Large intestine (tissue), 3 donors: ENCODE data around the gene DDX51. TPM values are rescaled to one million over a fixed set of nuclear protein-coding genes. Genes with fewer than 3 reads are reported as not detected.

ENCODE experiments used
- DNase-seq, 2 donors: peaks; one replicate each; pipeline versions ENCODE4 v3.0.0 to v3.0.0-alpha.2; 2013
- H3K27ac ChIP-seq: one replicate; pipeline ENCODE4 v1.5.1; 2013; ENCODE audit warnings: low read length
- H3K27me3 ChIP-seq: 2 replicates; pipeline ENCODE4 v1.6.1; 2013; ENCODE audit warnings: low read length; ENCODE audit not compliant: control insufficient read depth, insufficient read depth
- H3K36me3 ChIP-seq: 2 replicates; pipeline ENCODE4 v1.6.1; 2013; ENCODE audit warnings: low read length; ENCODE audit not compliant: control insufficient read depth, insufficient read depth
- H3K4me1 ChIP-seq: one replicate; pipeline ENCODE4 v1.6.1; 2013; ENCODE audit warnings: low read length; ENCODE audit not compliant: control insufficient read depth, insufficient read depth
- H3K4me3 ChIP-seq: one replicate; pipeline ENCODE4 v1.5.1; 2013; ENCODE audit warnings: low read length
- H3K9me3 ChIP-seq: one replicate; pipeline ENCODE4 v1.6.1; 2013; ENCODE audit warnings: mild to moderate bottlenecking, low read depth, low read length, moderate library complexity; ENCODE audit not compliant: control insufficient read depth
- WGBS: methylation state at CpG from one replicate; pipeline ENCODE4 v1.1.5; 2013; ENCODE audit warnings: low lambda C conversion rate; ENCODE audit not compliant: insufficient coverage; 5-methylcytosine and 5-hydroxymethylcytosine counted together
- polyA plus RNA-seq: library from polyadenylated mRNA; unstranded; fragments of 120-200 nt; gene quantifications from one replicate; pipeline ENCODE4 v1.2.1, GENCODE V29; 2013

DDX51 gene
- polyA plus RNA-seq, 1 donor: 18.9 TPM

GRCh38 chr12:132146772-132147422 is 2.8 kb upstream of the DDX51 start:
- Histone ChIP-seq H3K27ac (no peak overlapping the region), H3K27me3 (no peaks in the 10 kb centered on the region), H3K4me3 (no peak overlapping the region), H3K4me1 (peaks cover 14% of the 10 kb centered on the region), H3K9me3 (no peaks in the 10 kb centered on the region), H3K36me3 (peaks cover 28% of the 10 kb centered on the region)
- no peak for DNase-seq
- WGBS: no CpG with 5 or more reads among the region's 19 CpGs

- no peak overlapping the region for H3K27ac ChIP-seq
- peaks cover 29% of the 10 kb centered on the region for H3K36me3 ChIP-seq
- no peaks in the 10 kb centered on the region for H3K9me3 ChIP-seq
- H3K4me1 ChIP-seq: peaks cover 14% of the 10 kb centered on the region
- H3K4me3 ChIP-seq: no peak overlapping the region
- no peaks in the 10 kb centered on the region for H3K27me3 ChIP-seq
- 96% methylated on average over 4 of the region's 24 CpGs for WGBS
- no peak for DNase-seq
These were observed 2.0 kb upstream of the DDX51 start for GRCh38 chr12:132146098-132146497.

DNA sequence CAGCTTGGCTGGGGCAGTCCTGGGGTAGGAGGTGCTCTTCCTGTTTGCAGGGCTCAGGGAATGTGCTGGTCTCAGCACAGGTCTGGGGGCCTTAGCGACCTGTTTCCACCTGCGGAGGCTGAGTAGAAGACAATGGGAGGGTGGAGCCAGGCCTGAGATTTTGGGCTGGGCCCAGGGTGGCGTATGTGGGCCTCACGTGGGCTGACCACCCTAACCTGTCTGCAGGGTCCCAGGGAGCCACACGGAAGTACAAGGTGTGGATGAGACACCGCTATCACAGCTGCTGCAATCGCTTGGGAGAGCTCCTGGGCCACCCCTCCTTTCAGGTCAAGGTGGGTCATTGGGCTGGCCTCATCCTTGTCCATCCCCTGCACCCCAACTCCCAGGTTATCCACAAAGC is 1.2 kb upstream of the DDX51 start:
- Histone ChIP-seq H3K9me3 (no peaks in the 10 kb centered on the region), H3K4me3 (peak overlapping the region; percentile 10), H3K27me3 (no peaks in the 10 kb centered on the region), H3K4me1 (peaks cover 14% of the 10 kb centered on the region), H3K27ac (no peak overlapping the region), H3K36me3 (peaks cover 32% of the 10 kb centered on the region)
- no peak for DNase-seq
- WGBS: no CpG with 5 or more reads among the region's 7 CpGs

- H3K36me3 ChIP-seq: peaks cover 37% of the 10 kb centered on the region
- H3K4me3 ChIP-seq: peak overlapping the region; percentile 71
- H3K9me3 ChIP-seq: no peaks in the 10 kb centered on the region
- no peaks in the 10 kb centered on the region for H3K27me3 ChIP-seq
- no peak for DNase-seq
- WGBS: no CpG with 5 or more reads among the region's 17 CpGs
- H3K4me1 ChIP-seq: peaks cover 14% of the 10 kb centered on the region
- H3K27ac ChIP-seq: no peak overlapping the region
These were observed 670 bp upstream of the DDX51 start for GRCh38 chr12:132144810-132145168.

DNA sequence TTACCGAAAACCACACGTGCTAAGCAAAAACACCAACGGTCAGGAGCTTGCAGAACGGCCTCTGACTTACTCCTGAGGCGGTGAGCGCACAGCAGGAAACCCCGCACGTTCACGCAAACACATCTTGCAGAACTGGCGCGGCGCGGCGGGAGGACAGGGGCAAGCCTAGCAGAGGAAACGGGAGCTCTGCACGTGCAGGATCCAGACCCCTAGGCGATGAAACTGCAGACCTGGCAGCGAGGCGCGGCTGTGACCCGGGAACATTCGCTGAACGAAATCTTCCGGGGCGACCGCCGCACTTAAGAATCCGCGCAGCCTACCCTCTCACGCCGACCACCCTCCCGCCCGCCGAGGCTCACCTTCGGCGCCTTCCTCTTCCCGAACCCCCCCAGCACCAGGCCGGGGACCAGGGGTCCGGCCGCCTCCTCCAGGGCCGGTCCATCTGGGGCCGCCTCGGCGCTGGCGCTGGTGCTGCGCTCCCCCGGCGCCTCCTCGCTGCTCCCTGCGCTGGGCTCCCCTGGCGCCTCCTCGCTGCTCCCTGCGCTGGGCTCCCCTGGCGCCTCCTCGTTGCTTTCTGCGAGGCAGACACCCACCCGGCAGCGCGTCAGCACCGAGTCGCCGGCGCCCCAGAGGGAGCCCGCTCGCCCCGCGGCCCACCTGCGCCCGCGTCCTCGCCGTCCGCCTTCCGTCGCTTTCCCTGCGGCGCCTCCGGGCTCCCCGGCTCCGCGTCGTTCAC is 615 bp downstream of the DDX51 start:
- Histone ChIP-seq H3K4me3 (peak overlapping the region; percentile 46), H3K4me1 (peaks cover 14% of the 10 kb centered on the region), H3K27ac (no peak overlapping the region), H3K36me3 (peaks cover 48% of the 10 kb centered on the region), H3K9me3 (no peaks in the 10 kb centered on the region), H3K27me3 (no peaks in the 10 kb centered on the region)
- DNase-seq: no peak
- no CpG with 5 or more reads among the region's 82 CpGs for WGBS

GRCh38 chr12:132142679-132143335 is 1.3 kb downstream of the DDX51 start:
- H3K36me3 ChIP-seq: peaks cover 43% of the 10 kb centered on the region
- DNase-seq: no peak
- no peaks in the 10 kb centered on the region for H3K9me3 ChIP-seq
- H3K27me3 ChIP-seq: no peaks in the 10 kb centered on the region
- H3K27ac ChIP-seq: no peak overlapping the region
- no CpG with 5 or more reads among the region's 24 CpGs for WGBS
- peak overlapping the region; percentile 46 for H3K4me3 ChIP-seq
- H3K4me1 ChIP-seq: peaks cover 14% of the 10 kb centered on the region

DNA sequence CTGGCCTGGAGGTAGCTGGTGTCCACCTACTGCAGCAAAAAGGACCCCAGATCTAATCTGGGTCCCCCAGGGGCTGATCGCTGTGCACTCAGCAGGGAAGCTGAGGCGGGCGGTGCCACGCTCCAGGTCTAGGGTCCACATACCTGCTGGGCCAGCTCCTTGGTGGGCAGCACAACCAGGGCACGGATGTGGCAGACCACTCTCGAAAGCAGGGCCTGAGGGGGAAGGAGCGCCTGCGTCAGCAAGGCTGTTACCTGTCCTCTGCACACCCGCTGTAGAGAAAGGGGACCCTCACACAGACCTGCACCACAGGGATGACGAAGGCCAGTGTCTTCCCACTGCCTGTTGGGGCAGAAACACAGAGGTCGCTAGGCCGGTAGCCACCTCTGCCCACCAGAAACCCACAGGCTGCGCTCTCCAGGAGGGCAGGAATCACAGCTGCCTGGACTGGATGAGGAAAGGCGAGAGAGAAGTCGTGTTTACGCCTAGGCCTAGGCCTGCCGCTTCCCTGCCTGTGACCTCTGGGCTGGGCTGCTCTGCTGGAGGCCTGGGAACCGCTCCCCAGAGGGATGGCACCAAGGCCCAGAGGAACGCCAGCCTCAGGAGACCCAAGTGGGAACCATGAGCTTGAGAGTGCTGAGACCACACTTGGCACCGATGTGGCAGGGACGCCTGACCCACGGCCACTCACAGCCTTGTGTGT is 2.0 kb downstream of the DDX51 start:
- no peak overlapping the region for H3K4me3 ChIP-seq
- peaks cover 40% of the 10 kb centered on the region for H3K36me3 ChIP-seq
- WGBS: no CpG with 5 or more reads among the region's 22 CpGs
- no peak overlapping the region for H3K27ac ChIP-seq
- H3K4me1 ChIP-seq: peaks cover 14% of the 10 kb centered on the region
- no peaks in the 10 kb centered on the region for H3K27me3 ChIP-seq
- no peaks in the 10 kb centered on the region for H3K9me3 ChIP-seq
- no peak for DNase-seq

- Histone ChIP-seq H3K4me1 (peaks cover 14% of the 10 kb centered on the region), H3K9me3 (no peaks in the 10 kb centered on the region), H3K36me3 (peaks cover 40% of the 10 kb centered on the region), H3K4me3 (no peak overlapping the region), H3K27ac (no peak overlapping the region), H3K27me3 (no peaks in the 10 kb centered on the region)
- WGBS: no CpG with 5 or more reads among the region's 38 CpGs
- no peak for DNase-seq
These were observed 2.9 kb downstream of the DDX51 start for GRCh38 chr12:132140918-132141841.

GRCh38 chr12:132140501-132140900 is 3.6 kb downstream of the DDX51 start:
- Histone ChIP-seq H3K27me3 (no peaks in the 10 kb centered on the region), H3K4me1 (peaks cover 14% of the 10 kb centered on the region), H3K36me3 (peaks cover 40% of the 10 kb centered on the region), H3K4me3 (no peak overlapping the region), H3K9me3 (no peaks in the 10 kb centered on the region), H3K27ac (no peak overlapping the region)
- no CpG with 5 or more reads among the region's 15 CpGs for WGBS
- DNase-seq: no peak
